Fibroblast of lung (primary cell): ENCODE data around the gene EGLN1. TPM values are rescaled to one million over a fixed set of nuclear protein-coding genes. Genes with fewer than 3 reads are reported as not detected.
A peak's percentile ranks its signal among the peaks of the same experiment; 100 is the strongest.

Experiments used
- DNase-seq, 2 donors: peaks; one replicate each; pipeline versions ENCODE4 v3.0.0 to v3.0.0-alpha.2; 2010; ENCODE audit warnings: low read depth in 2 of 2
- H2AFZ ChIP-seq: 2 replicates; pipeline ENCODE4 v1.5.1; 2012; ENCODE audit warnings: low read length, control low read depth, inconsistent platforms
- H3K27ac ChIP-seq: 2 replicates; pipeline ENCODE4 v1.5.1; 2011; ENCODE audit warnings: low read length, control low read depth; ENCODE audit not compliant: insufficient read depth
- H3K27me3 ChIP-seq: 2 replicates; pipeline ENCODE4 v1.5.1; 2011; ENCODE audit warnings: mild to moderate bottlenecking, low read length; ENCODE audit not compliant: control insufficient read depth, insufficient read depth
- H3K36me3 ChIP-seq: 2 replicates; pipeline ENCODE4 v1.5.1; 2011; ENCODE audit warnings: low read length; ENCODE audit not compliant: control insufficient read depth, insufficient read depth
- H3K4me1 ChIP-seq: 2 replicates; pipeline ENCODE4 v1.5.1; 2011; ENCODE audit warnings: low read length; ENCODE audit not compliant: control insufficient read depth, insufficient read depth; ENCODE audit errors: extremely low read depth
- H3K4me2 ChIP-seq: 2 replicates; pipeline ENCODE4 v1.5.1; 2011; ENCODE audit warnings: low read length, control low read depth; ENCODE audit not compliant: insufficient read depth; ENCODE audit errors: extremely low read depth
- H3K4me3 ChIP-seq, 4 experiments: fragments of 200-600 bp in 1 of 4; sonication (generic) in 1 of 4; replicated peaks in 1 of 4; 2 replicates each; pipeline ENCODE4 v1.5.1; 2011 to 2016; ENCODE audit warnings: low read length in 4 of 4, low read depth in 3 of 4, mild to moderate bottlenecking in 3 of 4, control low read depth in 2 of 4, inconsistent platforms in 1 of 4, mixed read lengths in 1 of 4; ENCODE audit not compliant: insufficient read depth in 1 of 4; ENCODE audit errors: control extremely low read depth in 1 of 4
- H3K79me2 ChIP-seq: 2 replicates; pipeline ENCODE4 v1.5.1; 2012; ENCODE audit warnings: mild to moderate bottlenecking, low read length, inconsistent platforms; ENCODE audit not compliant: control insufficient read depth, insufficient read depth
- H3K9ac ChIP-seq: 2 replicates; pipeline ENCODE4 v1.5.1; 2011; ENCODE audit warnings: mild to moderate bottlenecking, low read length, control low read depth; ENCODE audit not compliant: insufficient read depth
- H3K9me3 ChIP-seq: 2 replicates; pipeline ENCODE4 v1.5.1; 2012; ENCODE audit warnings: low read depth, low read length; ENCODE audit not compliant: control insufficient read depth, insufficient read depth
- H4K20me1 ChIP-seq: 2 replicates; pipeline ENCODE4 v1.5.1; 2011; ENCODE audit warnings: low read length; ENCODE audit not compliant: control insufficient read depth, insufficient read depth; ENCODE audit errors: extremely low read depth
- CTCF ChIP-seq, 2 donors: IDR thresholded peaks in 1 of 2; conservative IDR thresholded peaks in 1 of 2; 1 replicate in 1 of 2; 2 replicates in 1 of 2; pipeline ENCODE4 v1.5.1; 2011 to 2012; ENCODE audit warnings: low read length in 2 of 2, control low read depth in 1 of 2, inconsistent platforms in 1 of 2, low read depth in 1 of 2, mild to moderate bottlenecking in 1 of 2
- EZH2 ChIP-seq: IDR thresholded peaks from 2 replicates; pipeline ENCODE4 v1.5.1; 2012; ENCODE audit warnings: low read length, control low read depth, mild to moderate bottlenecking; ENCODE audit errors: missing control alignments
- polyA plus RNA-seq, 2 donors: library from polyadenylated mRNA; depleted of rRNA in 1 of 2; stranded (reverse) in 1 of 2; unstranded in 1 of 2; fragments of >200 nt; gene quantifications; 2 replicates each; pipeline ENCODE4 v1.2.1, GENCODE V29; 2011 to 2012; ENCODE audit warnings: missing spikeins in 1 of 2
- total RNA-seq: library from RNA; depleted of rRNA; stranded (reverse); fragments of >200 nt; gene quantifications from 2 replicates; pipeline ENCODE4 v1.2.1, GENCODE V29; 2014

The EGLN1 gene
- total and polyA plus RNA-seq, 2 donors (not counting 1 experiment from before 2014, with no cell fraction given), result 49.3 to 50.9 TPM

- TF ChIP-seq EZH2 (no peak), CTCF (conservative IDR thresholded peaks at IDR 0.05 in 1 of 2, IDR thresholded peaks at IDR 0.05 in 1 of 2; ENCODE audit: low read depth in 1 of 2, low read length in 2 of 2) (no peak)
- Histone ChIP-seq H4K20me1 (no peaks in the 10 kb centered on the region), H3K4me2 (peak overlapping the region; percentile 74), H3K4me3 (peak overlapping the region; percentile 38 to 95 (median 68)), H3K4me1 (peaks cover 4% of the 10 kb centered on the region), H3K79me2 (peaks cover 47% of the 10 kb centered on the region), H3K9me3 (no peaks in the 10 kb centered on the region), H3K27me3 (no peaks in the 10 kb centered on the region), H3K9ac (peak overlapping the region; percentile 85), H3K36me3 (no peaks in the 10 kb centered on the region), H2AFZ (peak overlapping the region; percentile 65), H3K27ac (peak overlapping the region; percentile 78)
- DNase-seq, result peak; percentile 42 to 59
Measured at GRCh38 chr1:231421546-231421970, 529 bp downstream of the EGLN1 start.

- peak overlapping the region; percentile 78 for H3K27ac ChIP-seq
- H3K4me2 ChIP-seq, result peak overlapping the region; percentile 74
- peak overlapping the region; percentile 65 for H2AFZ ChIP-seq
- peak; percentile 47 to 66 for DNase-seq
- H3K4me3 ChIP-seq, result peak overlapping the region; percentile 57 to 95 (median 84)
- peak overlapping the region; percentile 85 for H3K9ac ChIP-seq
- H3K36me3 ChIP-seq, result no peaks in the 10 kb centered on the region
- H4K20me1 ChIP-seq, result no peaks in the 10 kb centered on the region
- peaks cover 52% of the 10 kb centered on the region for H3K79me2 ChIP-seq
- TF ChIP-seq CTCF (conservative IDR thresholded peaks at IDR 0.05 in 1 of 2, IDR thresholded peaks at IDR 0.05 in 1 of 2; ENCODE audit: low read depth in 1 of 2, low read length in 2 of 2) (no peak), EZH2 (no peak)
- no peaks in the 10 kb centered on the region for H3K9me3 ChIP-seq
- no peaks in the 10 kb centered on the region for H3K27me3 ChIP-seq
- peaks cover 4% of the 10 kb centered on the region for H3K4me1 ChIP-seq
Measured at GRCh38 chr1:231420959-231421545, 1.0 kb downstream of the EGLN1 start.

- peak overlapping the region; percentile 74 for H3K4me2 ChIP-seq
- DNase-seq, result peak; percentile 36 to 49
- no peaks in the 10 kb centered on the region for H4K20me1 ChIP-seq
- peak overlapping the region; percentile 57 to 95 (median 84) for H3K4me3 ChIP-seq
- H2AFZ ChIP-seq, result peak overlapping the region; percentile 65
- no peaks in the 10 kb centered on the region for H3K27me3 ChIP-seq
- no peaks in the 10 kb centered on the region for H3K36me3 ChIP-seq
- H3K9ac ChIP-seq, result peak overlapping the region; percentile 85
- peaks cover 4% of the 10 kb centered on the region for H3K4me1 ChIP-seq
- TF ChIP-seq CTCF (conservative IDR thresholded peaks at IDR 0.05 in 1 of 2, IDR thresholded peaks at IDR 0.05 in 1 of 2; ENCODE audit: low read depth in 1 of 2, low read length in 2 of 2), result no peak
- TF ChIP-seq EZH2, result no peak
- peak overlapping the region; percentile 78 for H3K27ac ChIP-seq
- peaks cover 57% of the 10 kb centered on the region for H3K79me2 ChIP-seq
- H3K9me3 ChIP-seq, result no peaks in the 10 kb centered on the region
Measured at GRCh38 chr1:231420299-231420958, 1.7 kb downstream of the EGLN1 start.
